Calu3 (cell line): ENCODE results near the gene ESR1. TPM values are rescaled to one million over a fixed set of nuclear protein-coding genes. Genes with fewer than 3 reads are reported as not detected.

Experiments
- BruUV-seq: library from RNA; stranded (reverse); fragments of 400-500 nt; replicated peaks from 2 replicates; lab custom pipeline; 2021; lab: Mats Ljungman, UMichigan
- CTCF ChIA-PET: fragments of 300-600 bp; sonication (Branson Sonifier 250); formaldehyde crosslinking; loops from one replicate; lab custom pipeline; 2022; ENCODE audit warnings: antibody characterized with exemption; lab: Charles Lee
- DNase-seq: peaks from one replicate; pipeline ENCODE4 v3.0.0; 2022
- H3K27ac Mint-ChIP-seq: one replicate; pipeline ENCODE4 v1.8.0; 2022; ENCODE audit warnings: mixed read lengths; ENCODE audit not compliant: unreplicated experiment
- H3K27me3 Mint-ChIP-seq: one replicate; pipeline ENCODE4 v1.8.0; 2022; ENCODE audit warnings: mixed read lengths; ENCODE audit not compliant: unreplicated experiment
- H3K36me3 Mint-ChIP-seq: one replicate; pipeline ENCODE4 v1.8.0; 2022; ENCODE audit warnings: mild to moderate bottlenecking, moderate library complexity, mixed read lengths; ENCODE audit not compliant: insufficient read depth, unreplicated experiment
- H3K4me1 Mint-ChIP-seq: one replicate; pipeline ENCODE4 v1.8.0; 2022; ENCODE audit warnings: mild to moderate bottlenecking, low read depth, mixed read lengths; ENCODE audit not compliant: unreplicated experiment
- H3K4me3 Mint-ChIP-seq: one replicate; pipeline ENCODE4 v1.8.0; 2022; ENCODE audit warnings: mild to moderate bottlenecking, low read depth, moderate library complexity, mixed read lengths; ENCODE audit not compliant: unreplicated experiment
- H3K9me3 Mint-ChIP-seq: one replicate; pipeline ENCODE4 v1.8.0; 2022; ENCODE audit warnings: low read depth, mixed read lengths; ENCODE audit not compliant: unreplicated experiment
- intact Hi-C: fragments of 100-400 bp; cut with micrococcal nuclease; formaldehyde crosslinking; loops from one replicate; pipeline ENCODE4 v1.10.0; 2022; ENCODE audit not compliant: unreplicated experiment
- total RNA-seq: library from RNA; stranded (reverse); gene quantifications from 2 replicates; pipeline ENCODE4 v1.2.3, GENCODE V29; 2022
- TF ChIP-seq, protein P1 (sequence below): fragments of 200-600 bp; IDR thresholded peaks from one replicate; pipeline ENCODE4 v1.8.0; 2022; ENCODE audit warnings: antibody characterized with exemption; ENCODE audit not compliant: unreplicated experiment

Gene ESR1
- total RNA-seq, 1 experiment from 2014 or later: 0.50 TPM

DNA sequence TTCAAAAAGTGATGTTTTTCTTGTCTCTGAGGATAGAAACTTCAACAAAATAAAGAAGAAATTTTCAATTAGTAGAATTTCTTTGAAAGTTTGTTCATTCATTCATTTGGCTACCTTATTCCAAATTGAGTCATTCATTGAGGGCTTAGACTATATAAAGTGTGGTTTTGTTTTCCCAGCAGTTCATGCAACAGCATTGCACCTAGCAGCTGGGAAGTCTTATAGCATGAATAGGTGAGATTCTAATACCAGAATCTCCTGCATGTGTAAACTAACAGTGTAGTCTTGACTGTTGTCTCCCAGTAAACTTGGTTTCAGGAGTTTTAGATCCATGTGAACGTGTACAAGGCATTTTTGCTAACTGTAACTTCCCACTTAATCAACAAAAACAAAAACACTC lies 7.1 kb downstream of the ESR1 start:
- H3K9me3 Mint-ChIP-seq: no peaks in the 10 kb centered on the region
- CTCF ChIA-PET: no interaction called here
- H3K36me3 Mint-ChIP-seq: no peaks in the 10 kb centered on the region
- H3K27ac Mint-ChIP-seq: no peak overlapping the region
- intact Hi-C loops: no loop called here
- BruUV-seq: no TSS peak
- no peak for DNase-seq
- H3K27me3 Mint-ChIP-seq: peaks cover 30% of the 10 kb centered on the region
- H3K4me1 Mint-ChIP-seq: no peaks in the 10 kb centered on the region
- H3K4me3 Mint-ChIP-seq: no peak overlapping the region
- TF ChIP-seq, protein P1, sequence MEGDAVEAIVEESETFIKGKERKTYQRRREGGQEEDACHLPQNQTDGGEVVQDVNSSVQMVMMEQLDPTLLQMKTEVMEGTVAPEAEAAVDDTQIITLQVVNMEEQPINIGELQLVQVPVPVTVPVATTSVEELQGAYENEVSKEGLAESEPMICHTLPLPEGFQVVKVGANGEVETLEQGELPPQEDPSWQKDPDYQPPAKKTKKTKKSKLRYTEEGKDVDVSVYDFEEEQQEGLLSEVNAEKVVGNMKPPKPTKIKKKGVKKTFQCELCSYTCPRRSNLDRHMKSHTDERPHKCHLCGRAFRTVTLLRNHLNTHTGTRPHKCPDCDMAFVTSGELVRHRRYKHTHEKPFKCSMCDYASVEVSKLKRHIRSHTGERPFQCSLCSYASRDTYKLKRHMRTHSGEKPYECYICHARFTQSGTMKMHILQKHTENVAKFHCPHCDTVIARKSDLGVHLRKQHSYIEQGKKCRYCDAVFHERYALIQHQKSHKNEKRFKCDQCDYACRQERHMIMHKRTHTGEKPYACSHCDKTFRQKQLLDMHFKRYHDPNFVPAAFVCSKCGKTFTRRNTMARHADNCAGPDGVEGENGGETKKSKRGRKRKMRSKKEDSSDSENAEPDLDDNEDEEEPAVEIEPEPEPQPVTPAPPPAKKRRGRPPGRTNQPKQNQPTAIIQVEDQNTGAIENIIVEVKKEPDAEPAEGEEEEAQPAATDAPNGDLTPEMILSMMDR: no peak

DNA sequence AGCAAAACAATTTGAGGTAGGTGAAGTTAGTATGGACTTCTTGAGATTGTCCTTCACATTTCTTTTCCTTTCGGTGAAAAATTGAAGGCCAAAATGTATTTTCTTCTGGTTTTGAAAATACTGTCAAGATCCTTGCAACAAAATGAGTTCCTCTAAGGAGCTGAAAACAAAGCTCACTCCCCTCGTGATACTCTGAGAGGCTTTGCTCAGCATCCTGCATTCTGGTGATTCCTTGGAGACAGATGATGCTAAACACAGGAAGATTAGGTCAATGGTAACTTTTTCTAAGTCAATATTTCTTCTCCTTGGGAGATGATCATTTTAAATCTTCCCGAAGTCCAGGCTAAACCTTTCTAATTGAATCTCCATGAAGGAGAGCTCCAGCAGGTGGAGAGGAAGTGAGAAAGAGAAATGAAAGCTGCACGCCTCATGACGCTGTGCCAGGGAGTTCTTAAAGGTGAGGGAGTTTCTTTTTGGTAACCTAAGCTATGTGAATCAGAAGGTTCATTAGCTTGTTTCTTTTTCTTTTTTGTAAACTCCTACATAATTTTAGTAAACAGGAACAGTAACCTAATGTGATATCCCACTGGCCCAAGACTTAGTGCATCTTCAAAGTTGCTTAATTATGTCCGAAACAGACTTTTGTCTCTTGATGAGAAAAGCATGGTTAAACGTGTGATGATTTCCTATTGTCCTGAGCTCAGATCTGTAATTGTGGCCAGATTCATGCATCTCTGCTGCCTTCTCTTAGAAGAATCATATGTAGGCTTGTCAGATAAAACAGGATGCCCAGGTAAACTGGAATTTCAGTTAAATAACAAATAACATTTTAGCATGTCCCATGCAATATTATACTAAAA lies 15.0 kb downstream of the ESR1 start:
- CTCF ChIA-PET: interaction anchor here (0.5 kb wide), 1 partner anchor 1690 kb away, joined by 3 read pairs; no protein-coding TSS in a partner anchor
- intact Hi-C loops: no loop called here
- DNase-seq: no peak
- Mint-ChIP-seq H3K36me3 (no peaks in the 10 kb centered on the region), H3K27me3 (no peaks in the 10 kb centered on the region), H3K27ac (no peak overlapping the region), H3K4me3 (no peak overlapping the region), H3K4me1 (no peaks in the 10 kb centered on the region), H3K9me3 (no peaks in the 10 kb centered on the region)
- no TSS peak for BruUV-seq
- TF ChIP-seq, protein P1: no peak

- no peak overlapping the region for H3K4me3 Mint-ChIP-seq
- H3K9me3 Mint-ChIP-seq: no peaks in the 10 kb centered on the region
- H3K27ac Mint-ChIP-seq: no peak overlapping the region
- H3K4me1 Mint-ChIP-seq: no peaks in the 10 kb centered on the region
- DNase-seq: no peak
- BruUV-seq: no TSS peak
- TF ChIP-seq, protein P1: no peak
- no peaks in the 10 kb centered on the region for H3K27me3 Mint-ChIP-seq
- CTCF ChIA-PET: no interaction called here
- H3K36me3 Mint-ChIP-seq: no peaks in the 10 kb centered on the region
- intact Hi-C loops: no loop called here
Observed at GRCh38 chr6:151826517-151827142, 19.1 kb downstream of the ESR1 start.

DNA sequence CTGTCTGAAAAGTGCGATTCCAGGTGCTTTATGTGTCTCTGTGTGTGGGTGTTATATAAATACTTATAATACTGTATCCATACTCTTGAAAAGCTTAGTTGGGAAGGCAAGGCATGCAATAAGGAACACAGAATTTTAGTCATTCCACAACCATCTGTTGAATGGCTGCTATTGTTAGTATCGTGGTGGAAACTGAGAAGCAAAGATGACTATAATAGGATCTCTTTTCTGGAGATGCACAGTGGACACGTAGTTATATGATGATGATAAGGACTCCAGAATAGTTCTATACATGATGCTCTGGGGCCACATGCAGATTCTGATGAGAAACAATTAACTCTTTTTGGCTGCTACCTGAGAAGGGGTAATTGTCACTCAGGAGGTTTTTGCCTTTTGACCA lies 25.2 kb downstream of the ESR1 start:
- no peaks in the 10 kb centered on the region for H3K9me3 Mint-ChIP-seq
- TF ChIP-seq, protein P1: no peak
- CTCF ChIA-PET: no interaction called here
- no peak overlapping the region for H3K4me3 Mint-ChIP-seq
- no peak overlapping the region for H3K27ac Mint-ChIP-seq
- H3K4me1 Mint-ChIP-seq: no peaks in the 10 kb centered on the region
- DNase-seq: no peak
- H3K27me3 Mint-ChIP-seq: peaks cover 15% of the 10 kb centered on the region
- H3K36me3 Mint-ChIP-seq: no peaks in the 10 kb centered on the region
- intact Hi-C loops: no loop called here
- BruUV-seq: no TSS peak
